AG04450 (cell line): ENCODE measurements around the gene CEP76. TPM values are rescaled to one million over a fixed set of nuclear protein-coding genes. Genes with fewer than 3 reads are reported as not detected.

Experiments
- CTCF ChIA-PET: fragments of 300-600, 350-600 bp; formaldehyde crosslinking; extraction: SDS; loops from one replicate; lab custom pipeline; 2022; ENCODE audit warnings: antibody characterized with exemption, inconsistent platforms; lab: Charles Lee
- POLR2A ChIA-PET: fragments of 350-600 bp; formaldehyde crosslinking; extraction: SDS; loops from one replicate; lab custom pipeline; 2021; ENCODE audit warnings: antibody characterized with exemption, inconsistent platforms; lab: Yijun Ruan, JAX
- DNase-seq: peaks from one replicate; pipeline ENCODE4 v3.0.0-alpha.2; 2011; ENCODE audit warnings: low read depth, low spot score
- H3K27ac ChIP-seq: one replicate; pipeline ENCODE4 v1.5.1; 2012; ENCODE audit warnings: low read depth, low read length, control low read depth
- H3K27me3 ChIP-seq: one replicate; pipeline ENCODE4 v1.6.0; 2012; ENCODE audit warnings: low read length; ENCODE audit not compliant: control insufficient read depth, insufficient read depth
- H3K4me3 ChIP-seq: 2 replicates; pipeline ENCODE4 v1.5.1; 2011; ENCODE audit warnings: mild to moderate bottlenecking, low read depth, low read length, control low read depth
- H3K9me3 ChIP-seq: 2 replicates; pipeline ENCODE4 v1.5.1; 2012; ENCODE audit warnings: low read length; ENCODE audit not compliant: control insufficient read depth, insufficient read depth
- polyA minus RNA-seq: library from RNA; depleted of rRNA, polyadenylated mRNA; stranded (reverse); fragments of >200 nt; gene quantifications from 2 replicates; pipeline ENCODE4 v1.2.3, GENCODE V29; 2011; rRNA and poly(A)+ RNA removed
- polyA plus RNA-seq: library from polyadenylated mRNA; depleted of rRNA; stranded (reverse); fragments of >200 nt; gene quantifications from 2 replicates; pipeline ENCODE4 v1.2.3, GENCODE V29; 2011; rRNA removed
- TF ChIP-seq, protein P1 (sequence below): IDR thresholded peaks from 2 replicates; pipeline ENCODE4 v1.5.1; 2011; ENCODE audit warnings: low read depth, low read length, control low read depth, inconsistent platforms

The CEP76 gene, protein sequence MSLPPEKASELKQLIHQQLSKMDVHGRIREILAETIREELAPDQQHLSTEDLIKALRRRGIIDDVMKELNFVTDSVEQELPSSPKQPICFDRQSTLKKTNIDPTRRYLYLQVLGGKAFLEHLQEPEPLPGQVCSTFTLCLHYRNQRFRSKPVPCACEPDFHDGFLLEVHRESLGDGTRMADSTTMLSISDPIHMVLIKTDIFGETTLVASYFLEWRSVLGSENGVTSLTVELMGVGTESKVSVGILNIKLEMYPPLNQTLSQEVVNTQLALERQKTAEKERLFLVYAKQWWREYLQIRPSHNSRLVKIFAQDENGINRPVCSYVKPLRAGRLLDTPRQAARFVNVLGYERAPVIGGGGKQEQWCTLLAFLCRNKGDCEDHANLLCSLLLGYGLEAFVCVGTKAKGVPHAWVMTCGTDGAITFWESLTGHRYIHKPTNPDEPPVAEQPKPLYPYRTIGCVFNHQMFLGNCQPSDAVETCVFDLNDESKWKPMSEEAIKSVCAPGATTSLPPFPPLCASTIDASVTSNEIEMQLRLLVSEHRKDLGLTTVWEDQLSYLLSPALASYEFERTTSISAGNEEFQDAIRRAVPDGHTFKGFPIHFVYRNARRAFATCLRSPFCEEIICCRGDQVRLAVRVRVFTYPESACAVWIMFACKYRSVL
- polyA plus RNA-seq (5.6 and 7.6 TPM in 2 replicates), polyA minus RNA-seq (4.0 and 6.3 TPM in 2 replicates)

DNA sequence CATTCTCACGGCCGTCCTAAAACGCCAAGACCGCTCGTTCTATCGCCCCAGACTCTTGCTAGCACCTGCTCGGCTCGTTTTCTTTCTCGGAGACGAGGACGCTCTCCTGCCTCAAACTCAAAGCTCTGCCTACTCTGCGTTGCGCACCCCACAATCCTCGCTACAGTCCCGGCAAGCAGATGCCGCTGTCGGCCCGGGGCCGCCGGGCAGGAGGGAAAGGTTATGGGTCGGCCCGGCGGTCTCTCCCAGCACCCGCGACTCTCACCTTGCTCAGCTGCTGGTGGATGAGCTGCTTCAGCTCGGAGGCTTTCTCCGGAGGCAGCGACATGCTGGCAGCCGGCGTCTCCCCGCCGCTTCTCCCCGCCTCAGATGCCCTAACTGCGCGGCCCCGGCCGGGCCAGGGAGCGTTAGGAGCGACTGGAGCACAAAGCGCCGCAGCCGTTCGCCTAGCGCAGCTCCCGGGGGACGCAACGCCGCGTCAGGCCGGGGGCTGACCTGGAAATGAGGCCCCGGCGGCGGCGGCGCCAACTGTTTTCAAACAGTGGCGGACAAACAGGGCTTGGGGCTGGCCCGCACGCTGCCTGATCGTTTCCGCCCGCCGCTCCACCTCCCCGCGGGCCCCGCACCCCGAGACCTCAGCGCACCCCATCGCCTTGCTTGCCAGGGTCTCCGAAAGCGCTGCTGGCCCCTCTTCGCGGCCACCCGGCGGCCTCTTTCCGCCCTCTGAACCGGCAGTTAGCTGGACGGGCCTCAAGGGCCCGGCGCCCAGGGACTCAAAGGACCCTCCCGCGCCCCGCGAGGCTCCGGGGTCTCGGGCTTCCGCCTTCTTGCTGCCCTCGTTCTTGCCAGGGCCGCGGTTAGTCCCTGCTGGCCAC is at the start of gene CEP76, which contains the start of gene PSMG2:
CEP76 (minus strand) TSS at position 503 of the 875 bp plus-strand sequence; CDS start at position 328, 175 bp downstream.
PSMG2 (plus strand) TSS at position 822 of the 875 bp plus-strand sequence. CDS start 66 bp downstream, outside the sequence.
- Histone ChIP-seq H3K9me3 (no peaks in the 10 kb centered on the region; the same call in 1 of the 2 replicates), H3K27me3 (no peaks in the 10 kb centered on the region), H3K4me3 (peak within 1 kb of the TSS; percentile 90), H3K27ac (peak within 1 kb of the TSS; percentile 93)
- TF ChIP-seq, protein P1, sequence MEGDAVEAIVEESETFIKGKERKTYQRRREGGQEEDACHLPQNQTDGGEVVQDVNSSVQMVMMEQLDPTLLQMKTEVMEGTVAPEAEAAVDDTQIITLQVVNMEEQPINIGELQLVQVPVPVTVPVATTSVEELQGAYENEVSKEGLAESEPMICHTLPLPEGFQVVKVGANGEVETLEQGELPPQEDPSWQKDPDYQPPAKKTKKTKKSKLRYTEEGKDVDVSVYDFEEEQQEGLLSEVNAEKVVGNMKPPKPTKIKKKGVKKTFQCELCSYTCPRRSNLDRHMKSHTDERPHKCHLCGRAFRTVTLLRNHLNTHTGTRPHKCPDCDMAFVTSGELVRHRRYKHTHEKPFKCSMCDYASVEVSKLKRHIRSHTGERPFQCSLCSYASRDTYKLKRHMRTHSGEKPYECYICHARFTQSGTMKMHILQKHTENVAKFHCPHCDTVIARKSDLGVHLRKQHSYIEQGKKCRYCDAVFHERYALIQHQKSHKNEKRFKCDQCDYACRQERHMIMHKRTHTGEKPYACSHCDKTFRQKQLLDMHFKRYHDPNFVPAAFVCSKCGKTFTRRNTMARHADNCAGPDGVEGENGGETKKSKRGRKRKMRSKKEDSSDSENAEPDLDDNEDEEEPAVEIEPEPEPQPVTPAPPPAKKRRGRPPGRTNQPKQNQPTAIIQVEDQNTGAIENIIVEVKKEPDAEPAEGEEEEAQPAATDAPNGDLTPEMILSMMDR = no peak
- DNase-seq = peak; percentile 46
- CTCF ChIA-PET = interaction anchor here (1.0 to 2.3 kb wide), 3 partner anchors 11 to 311 kb away, joined by 3 to 11 read pairs (median 5); no protein-coding TSS in a partner anchor
- POLR2A ChIA-PET = interaction anchor here (0.6 to 1.6 kb wide), 7 partner anchors 23 to 325 kb away, joined by 3 to 14 read pairs (median 4); partner anchors contain the start of genes AFG3L2, CEP192, PRELID3A and PTPN2

DNA sequence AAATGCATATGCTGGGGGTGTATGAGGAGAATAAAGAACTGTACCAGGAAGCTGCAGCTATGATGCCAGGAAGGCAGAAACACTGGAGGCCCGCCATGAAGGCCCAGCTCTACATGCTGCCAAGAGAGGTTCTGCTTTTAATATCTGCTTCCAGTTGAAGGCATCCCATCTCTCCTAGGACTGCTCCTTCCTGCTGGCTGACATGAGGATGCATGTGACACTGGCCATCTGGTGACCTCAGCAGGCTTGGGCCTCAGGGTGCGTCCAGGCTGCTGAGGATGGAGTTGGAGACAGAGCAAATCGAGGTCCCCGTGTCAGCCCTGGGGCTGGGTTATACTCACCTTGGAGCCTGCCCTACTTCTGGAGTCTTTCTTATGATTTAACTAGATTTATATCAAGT is 49.4 kb upstream of the CEP76 start:
- H3K27ac ChIP-seq = no peak overlapping the region
- TF ChIP-seq, protein P1 = no peak
- CTCF ChIA-PET = no interaction called here

DNA sequence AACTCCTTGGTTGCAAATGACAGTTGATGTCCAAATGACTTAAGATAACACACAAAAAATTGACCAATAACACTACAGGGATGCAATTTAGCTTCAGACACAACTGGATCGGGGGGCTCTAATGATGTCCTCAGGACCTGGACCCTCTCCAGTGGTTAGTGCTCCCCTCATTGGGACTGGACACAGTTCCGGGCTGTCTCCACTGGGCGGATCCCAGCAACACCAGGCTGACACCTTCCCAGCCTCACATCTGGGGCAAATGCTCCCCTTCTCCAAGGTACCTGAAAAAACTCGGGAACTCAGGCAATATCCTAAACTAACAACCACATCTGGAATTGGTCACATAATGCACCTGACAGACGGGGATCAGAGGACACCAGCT is 49.0 kb upstream of the CEP76 start:
- H3K27me3 ChIP-seq = no peaks in the 10 kb centered on the region
- no peaks in the 10 kb centered on the region; the same call in 1 of the 2 replicates for H3K9me3 ChIP-seq
- H3K27ac ChIP-seq = no peak overlapping the region
- no peak overlapping the region for H3K4me3 ChIP-seq
- TF ChIP-seq, protein P1 = no peak
- ChIA-PET CTCF (no interaction called here), POLR2A (interaction anchor here (0.6 kb wide), 1 partner anchor 132 kb away, joined by 6 read pairs; no protein-coding TSS in a partner anchor)
- no peak for DNase-seq

More for the DNA sequence above, 49.4 kb upstream of the CEP76 start:
- no peak overlapping the region for H3K4me3 ChIP-seq
- H3K9me3 ChIP-seq = no peaks in the 10 kb centered on the region; the same call in 1 of the 2 replicates
- no peaks in the 10 kb centered on the region for H3K27me3 ChIP-seq
- POLR2A ChIA-PET = interaction anchor here (0.6 kb wide), 1 partner anchor 132 kb away, joined by 6 read pairs; no protein-coding TSS in a partner anchor
- no peak for DNase-seq

GRCh38 chr18:12750715-12751502 is 48.4 kb upstream of the CEP76 start:
- TF ChIP-seq, protein P1 = no peak
- Histone ChIP-seq H3K4me3 (no peak overlapping the region), H3K27ac (no peak overlapping the region), H3K27me3 (no peaks in the 10 kb centered on the region), H3K9me3 (no peaks in the 10 kb centered on the region; the same call in 1 of the 2 replicates)
- ChIA-PET CTCF (interaction anchor here (0.7 to 4.0 kb wide), 2 partner anchors 24 to 184 kb away, joined by 3 to 34 read pairs; no protein-coding TSS in a partner anchor), POLR2A (no interaction called here)
- DNase-seq = no peak
